Caki2 (cell line): ENCODE measurements around the gene HADH. TPM values are rescaled to one million over a fixed set of nuclear protein-coding genes. Genes with fewer than 3 reads are reported as not detected.
"Not testable (repeated sequence)": the region's sequence is repeated elsewhere in the genome, so short reads cannot be mapped to it uniquely, and the experiment has no call there.

Source experiments
- DNase-seq: peaks from one replicate; pipeline ENCODE4 v3.0.0-alpha.2; 2015; ENCODE audit warnings: low read depth
- in situ Hi-C: cut with HindIII; loops from 2 replicates; pipeline ENCODE4 v1.10.0; 2016; ENCODE audit warnings: low sequenced_read_pairs, low pct_unique_long_range_greater_than_20kb, mixed read lengths
- total RNA-seq: library from RNA; depleted of rRNA; stranded (reverse); fragments of >200 nt; shearing (Covaris generic); gene quantifications from 2 replicates; pipeline ENCODE4 v1.2.3, GENCODE V29; 2014; ENCODE audit warnings: low replicate concordance

HADH gene
- total RNA-seq, 1 experiment from 2014 or later = 20.8 TPM

GRCh38 chr4:108049406-108049805, 59.7 kb downstream of the HADH start:
- DNase-seq = no peak
- in situ Hi-C loops = no loop called here

GRCh38 chr4:108050166-108051111, 60.8 kb downstream of the HADH start:
- in situ Hi-C loops, DNase-seq: not testable (repeated sequence)

GRCh38 chr4:108051343-108051742, 61.7 kb downstream of the HADH start:
- in situ Hi-C loops = no loop called here
- DNase-seq = no peak

GRCh38 chr4:108052558-108053120, 63.0 kb downstream of the HADH start:
- DNase-seq = no peak
- in situ Hi-C loops = no loop called here

GRCh38 chr4:108053251-108053711, 63.6 kb downstream of the HADH start:
- no peak for DNase-seq
- in situ Hi-C loops = no loop called here

GRCh38 chr4:108054025-108054638, 64.4 kb downstream of the HADH start:
- no peak for DNase-seq
- in situ Hi-C loops = no loop called here

GRCh38 chr4:108055787-108056186, 66.1 kb downstream of the HADH start:
- in situ Hi-C loops = no loop called here

GRCh38 chr4:108056418-108056817, 66.7 kb downstream of the HADH start:
- in situ Hi-C loops = no loop called here
- DNase-seq = no peak

More at GRCh38 chr4:108055787-108056186, 66.1 kb downstream of the HADH start:
- DNase-seq = no peak

- in situ Hi-C loops = no loop called here
- DNase-seq = no peak
These were observed 69.2 kb downstream of the HADH start for GRCh38 chr4:108058685-108059440.

- in situ Hi-C loops = no loop called here
- no peak for DNase-seq
These were observed 70.5 kb downstream of the HADH start for GRCh38 chr4:108060164-108060563.

GRCh38 chr4:108060686-108061321, 71.1 kb downstream of the HADH start:
- no peak for DNase-seq
- in situ Hi-C loops = no loop called here

GRCh38 chr4:108068442-108068841, 78.8 kb downstream of the HADH start:
- DNase-seq = no peak
- in situ Hi-C loops = no loop called here

- in situ Hi-C loops = no loop called here
- DNase-seq = no peak
These were observed 81.1 kb downstream of the HADH start for GRCh38 chr4:108070775-108071174.

GRCh38 chr4:108072300-108072699, 82.6 kb downstream of the HADH start:
- in situ Hi-C loops = no loop called here
- no peak for DNase-seq

- in situ Hi-C loops = no loop called here
- no peak for DNase-seq
These were observed 88.5 kb downstream of the HADH start for GRCh38 chr4:108078024-108078733.

GRCh38 chr4:108080747-108081146, 91.1 kb downstream of the HADH start:
- in situ Hi-C loops = no loop called here
- DNase-seq = no peak

- no peak for DNase-seq
- in situ Hi-C loops = no loop called here
These were observed 91.6 kb downstream of the HADH start for GRCh38 chr4:108081256-108081655.
